K562 (cell line): ENCODE results near the gene MXI1. TPM values are rescaled to one million over a fixed set of nuclear protein-coding genes. Genes with fewer than 3 reads are reported as not detected.

Experiments used
- ATAC-seq: fragments of 200-7000 bp; cut with Tn5 transposase; 3 replicates; pipeline ENCODE4 v1.9.1; 2020; ENCODE audit warnings: moderate library complexity
- BruUV-seq: library from RNA; stranded (reverse); fragments of 400-500 nt; replicated peaks from 2 replicates; lab custom pipeline; 2021; lab: Mats Ljungman, UMichigan
- CTCF ChIA-PET: fragments of 300-600 bp; formaldehyde crosslinking; extraction: SDS; loops from one replicate; lab custom pipeline; 2021; ENCODE audit warnings: low intra/inter-chr PET ratio; lab: Yijun Ruan, JAX
- POLR2A ChIA-PET: fragments of 300-600, 350-650 bp; sonication (Branson Sonifier 250); formaldehyde crosslinking; extraction: SDS; loops from one replicate; lab custom pipeline; 2021; ENCODE audit warnings: antibody characterized with exemption, inconsistent platforms; lab: Yijun Ruan, JAX
- DNase-seq, 4 experiments: peaks; one replicate each; pipeline versions ENCODE4 v3.0.0 to v3.0.0-alpha.2; 2011 to 2018; ENCODE audit warnings: low spot score in 3 of 4, mixed read lengths in 3 of 4; ENCODE audit errors: extremely low read depth in 1 of 4
- FAIRE-seq: peaks from 2 replicates; lab custom pipeline; 2011; peaks lifted over from hg19 to GRCh38; lab: Jason Lieb, UNC
- H2AFZ ChIP-seq: 2 replicates; pipeline ENCODE4 v1.6.0; 2011; ENCODE audit warnings: low read depth, low read length, control low read depth, inconsistent platforms
- H3K27ac ChIP-seq: fragments of 200-600 bp; 3 replicates; pipeline ENCODE4 v1.8.0; 2011; ENCODE audit warnings: low read depth, mild to moderate bottlenecking, control low read depth, inconsistent platforms, low read length, moderate library complexity, mixed read lengths; ENCODE audit errors: extremely low read depth
- H3K27me3 ChIP-seq, 2 experiments: fragments of 300-600 bp in 1 of 2; 2 replicates in 1 of 2; 3 replicates in 1 of 2; pipeline versions ENCODE4 v1.6.0 to v1.8.0; 2011; ENCODE audit warnings: inconsistent platforms in 2 of 2, low read length in 2 of 2, mild to moderate bottlenecking in 1 of 2, mixed read lengths in 1 of 2, moderate library complexity in 1 of 2; ENCODE audit not compliant: control insufficient read depth in 2 of 2, insufficient read depth in 2 of 2
- H3K36me3 ChIP-seq: fragments of 300-600 bp; 3 replicates; pipeline ENCODE4 v1.8.0; 2011; ENCODE audit warnings: mild to moderate bottlenecking, low read length, inconsistent platforms; ENCODE audit not compliant: control insufficient read depth, insufficient read depth
- H3K4me1 ChIP-seq, 2 experiments: fragments of 200-600 bp in 1 of 2; replicated peaks in 1 of 2; 2 replicates in 1 of 2; 3 replicates in 1 of 2; pipeline versions ENCODE4 v1.5.1 to v1.8.0; 2011; ENCODE audit warnings: inconsistent platforms in 2 of 2, low read length in 2 of 2, mild to moderate bottlenecking in 1 of 2, mixed read lengths in 1 of 2, moderate library complexity in 1 of 2; ENCODE audit not compliant: control insufficient read depth in 2 of 2, insufficient read depth in 2 of 2
- H3K4me2 ChIP-seq: 2 replicates; pipeline ENCODE4 v1.6.1; 2011; ENCODE audit warnings: low read length, control low read depth, inconsistent platforms, mixed read lengths; ENCODE audit not compliant: insufficient read depth
- H3K4me3 ChIP-seq: fragments of 200-600 bp; sonication (generic), shearing (Covaris generic); 2 replicates; pipeline ENCODE4 v1.5.1; 2016; ENCODE audit warnings: control low read depth, inconsistent platforms
- H3K79me2 ChIP-seq: fragments of 200-600 bp; 3 replicates; pipeline ENCODE4 v1.8.0; 2011; ENCODE audit warnings: low read length, inconsistent platforms; ENCODE audit not compliant: control insufficient read depth, insufficient read depth
- H3K9ac ChIP-seq, 2 experiments: 2 replicates each; pipeline versions ENCODE4 v1.6.0 to v1.6.1; 2011; ENCODE audit warnings: low read depth in 2 of 2, low read length in 2 of 2, control low read depth in 1 of 2, inconsistent platforms in 1 of 2, mild to moderate bottlenecking in 1 of 2, mixed read lengths in 1 of 2; ENCODE audit not compliant: insufficient read depth in 1 of 2
- H3K9me1 ChIP-seq: one replicate; pipeline ENCODE4 v1.6.0; 2011; ENCODE audit warnings: inconsistent platforms, mild to moderate bottlenecking, low read length, moderate library complexity; ENCODE audit not compliant: control insufficient read depth, insufficient read depth
- H3K9me3 ChIP-seq: replicated peaks from 2 replicates; pipeline ENCODE4 v1.5.1; 2011; ENCODE audit warnings: low read depth, low read length, inconsistent platforms; ENCODE audit not compliant: control insufficient read depth, insufficient read depth
- H4K20me1 ChIP-seq: replicated peaks from 2 replicates; pipeline ENCODE4 v1.6.1; 2011; ENCODE audit warnings: low read length, inconsistent platforms, mixed read lengths; ENCODE audit not compliant: control insufficient read depth, insufficient read depth
- CTBP1 ChIP-seq: fragments of 450-650 bp; IDR thresholded peaks from 2 replicates; pipeline ENCODE4 v1.6.1; 2016; ENCODE audit warnings: borderline replicate concordance
- E2F8 ChIP-seq: fragments of 450-650 bp; IDR thresholded peaks from 2 replicates; pipeline ENCODE4 v1.7.1; 2018; ENCODE audit warnings: mild to moderate bottlenecking, low read depth; ENCODE audit not compliant: partially characterized antibody
- EZH2 ChIP-seq: IDR thresholded peaks from 2 replicates; pipeline ENCODE4 v1.6.1; 2012; ENCODE audit warnings: low read depth, mild to moderate bottlenecking, inconsistent platforms, low read length, borderline replicate concordance
- GABPB2 ChIP-seq: fragments of 250-450 bp; sonication (Bioruptor Pico); conservative IDR thresholded peaks from 2 replicates; pipeline ENCODE4 v1.5.1; 2021; ENCODE audit warnings: mild to moderate bottlenecking
- HCFC1 ChIP-seq: IDR thresholded peaks from 2 replicates; pipeline ENCODE4 v1.6.1; 2012; ENCODE audit warnings: low read depth, low read length, improper control_type of control experiment
- KLF1 ChIP-seq: fragments of 450-650 bp; IDR thresholded peaks from 2 replicates; pipeline ENCODE4 v1.6.1; 2016; ENCODE audit warnings: missing genetic modification characterization, missing compliant biosample characterization
- MECOM ChIP-seq: fragments of 250-450 bp; sonication (Bioruptor Pico); IDR thresholded peaks from 2 replicates; pipeline ENCODE4 v1.8.0; 2022; ENCODE audit warnings: inconsistent platforms
- NCOA4 ChIP-seq: fragments of 450-650 bp; IDR thresholded peaks from 2 replicates; pipeline ENCODE4 v1.6.1; 2018; ENCODE audit warnings: mild to moderate bottlenecking; ENCODE audit not compliant: partially characterized antibody
- NR1H2 ChIP-seq: sonication (generic); formaldehyde crosslinking; IDR thresholded peaks from 2 replicates; pipeline ENCODE4 v1.4.0; 2020; ENCODE audit warnings: mild to moderate bottlenecking, missing genetic modification reagents
- NR2F6 ChIP-seq: fragments of 450-650 bp; formaldehyde crosslinking; IDR thresholded peaks from 2 replicates; pipeline ENCODE4 v1.4.0; 2020; ENCODE audit warnings: mild to moderate bottlenecking
- PPARD ChIP-seq: fragments of 250-450 bp; sonication (Bioruptor Pico); IDR thresholded peaks from 2 replicates; pipeline ENCODE4 v1.8.0; 2022; ENCODE audit warnings: inconsistent platforms, mild to moderate bottlenecking, moderate library complexity
- XRCC3 ChIP-seq: fragments of 450-650 bp; IDR thresholded peaks from 2 replicates; pipeline ENCODE4 v1.6.1; 2017; ENCODE audit warnings: mild to moderate bottlenecking, moderate library complexity
- ZBTB2 ChIP-seq: fragments of 450-650 bp; IDR thresholded peaks from 2 replicates; pipeline ENCODE4 v1.6.1; 2016; ENCODE audit warnings: antibody characterized with exemption
- ZBTB33 ChIP-seq: sonication (generic); formaldehyde crosslinking; IDR thresholded peaks from 2 replicates; pipeline ENCODE4 v1.8.1; 2023; ENCODE audit warnings: mild to moderate bottlenecking, missing genetic modification reagents
- ZFP91 ChIP-seq: sonication (generic); formaldehyde crosslinking; IDR thresholded peaks from 2 replicates; pipeline ENCODE4 v1.8.0; 2022; ENCODE audit warnings: mild to moderate bottlenecking, missing genetic modification reagents
- ZNF644 ChIP-seq: fragments of 200-800 bp; sonication (Bioruptor generic); IDR thresholded peaks from 2 replicates; pipeline ENCODE4 v1.6.1; 2016; ENCODE audit warnings: low read depth, missing genetic modification characterization, missing compliant biosample characterization
- WGBS: fragments of 100-300 bp; shearing (Covaris generic); methylation state at CpG from one replicate; pipeline ENCODE4 v1.1.6; 2016; ENCODE audit warnings: low coverage, mixed read lengths; ENCODE audit not compliant: insufficient coverage; ENCODE audit errors: missing lambda C conversion rate; 5-methylcytosine and 5-hydroxymethylcytosine counted together
- in situ Hi-C: fragments of 300-500 bp; cut with MboI; formaldehyde crosslinking; loops from 4 replicates; pipeline ENCODE4 v1.15.0; 2018; ENCODE audit warnings: inconsistent platforms, mixed read lengths
- intact Hi-C: fragments of 100-400 bp; cut with micrococcal nuclease; formaldehyde crosslinking; loops from 2 replicates; pipeline ENCODE4 v1.14.2; 2022
- polyA plus RNA-seq, 8 experiments: library from polyadenylated mRNA; depleted of rRNA in 4 of 8; stranded (reverse) in 5 of 8; unstranded in 3 of 8; fragments of >200 nt; fragmentation: Nextera tagmentation in 2 of 8; fragmentation: Illumina TruSeq in 1 of 8; extraction: Ambion mirVana in 2 of 8; extraction: Trizol in 1 of 8; gene quantifications; 2 replicates each; pipeline versions ENCODE4 v1.2.1 to v1.2.3, GENCODE V29; 2011 to 2014; ENCODE audit warnings: inconsistent platforms in 1 of 8, missing spikeins in 1 of 8
- total RNA-seq, 7 experiments: library from RNA; depleted of rRNA in 6 of 7; stranded (reverse); fragments of >200 nt in 6 of 7; fragmentation: Illumina TruSeq in 2 of 7; extraction: Trizol in 2 of 7; gene quantifications; 2 replicates each; pipeline versions ENCODE4 v1.2.1 to v1.2.3, GENCODE V29; 2011 to 2021; ENCODE audit warnings: low replicate concordance in 1 of 7

The MXI1 gene
- total and polyA plus RNA-seq, 9 of the 15 experiments (the other 6 are each of a cell fraction or from before 2014, with no cell fraction given): 9.1 to 23.7 (median 14.8) TPM

- Histone ChIP-seq H3K9me3 (no peaks in the 10 kb centered on the region), H3K79me2 (peaks cover 43% of the 10 kb centered on the region), H3K9me1 (no peaks in the 10 kb centered on the region), H3K9ac (no peak overlapping the region), H4K20me1 (no peaks in the 10 kb centered on the region), H2AFZ (no peak overlapping the region), H3K4me3 (no peak overlapping the region), H3K27me3 (no peaks in the 10 kb centered on the region), H3K4me1 (peaks cover 0 to 9% of the 10 kb centered on the region in 2 experiments; a peak in 2 of 5 replicates), H3K27ac (no peak overlapping the region), H3K4me2 (no peak overlapping the region), H3K36me3 (peaks cover 10% of the 10 kb centered on the region; the same call in 2 of the 3 replicates)
- intact Hi-C loops: loop anchor here (5.0 kb wide), 1 partner anchor 33 kb away; no protein-coding TSS in a partner anchor
- ATAC-seq (no peak), FAIRE-seq (no peak), DNase-seq (no peak)
- in situ Hi-C loops: no loop called here
- BruUV-seq: no TSS peak
- CTCF ChIA-PET: no interaction called here
- POLR2A ChIA-PET: no interaction called here
- TF ChIP-seq NCOA4 (no peak), GABPB2 (no peak), E2F8 (no peak), HCFC1 (no peak), KLF1 (no peak), CTBP1 (no peak), ZBTB2 (no peak), NR1H2 (CRISPR knock-in tag) (no peak), MECOM (CRISPR knock-in tag) (no peak), ZNF644 (tag) (no peak), PPARD (no peak), XRCC3 (no peak), EZH2 (no peak), ZFP91 (CRISPR knock-in tag) (no peak), ZBTB33 (CRISPR knock-in tag) (no peak), NR2F6 (CRISPR knock-in tag) (no peak)
- 89% methylated on average over 3 of the region's 3 CpGs for WGBS
These were observed 37.1 kb downstream of the MXI1 start for GRCh38 chr10:110244550-110244949.
